NCI-H1092 (cell line): ENCODE measurements around the gene MAP1LC3B.
A peak's percentile ranks its signal among the peaks of the same experiment; 100 is the strongest.

ENCODE experiments used
- DNase-seq: peaks from one replicate; lab custom pipeline; 2025; lab: John Stamatoyannopoulos, UW

Gene MAP1LC3B

DNA sequence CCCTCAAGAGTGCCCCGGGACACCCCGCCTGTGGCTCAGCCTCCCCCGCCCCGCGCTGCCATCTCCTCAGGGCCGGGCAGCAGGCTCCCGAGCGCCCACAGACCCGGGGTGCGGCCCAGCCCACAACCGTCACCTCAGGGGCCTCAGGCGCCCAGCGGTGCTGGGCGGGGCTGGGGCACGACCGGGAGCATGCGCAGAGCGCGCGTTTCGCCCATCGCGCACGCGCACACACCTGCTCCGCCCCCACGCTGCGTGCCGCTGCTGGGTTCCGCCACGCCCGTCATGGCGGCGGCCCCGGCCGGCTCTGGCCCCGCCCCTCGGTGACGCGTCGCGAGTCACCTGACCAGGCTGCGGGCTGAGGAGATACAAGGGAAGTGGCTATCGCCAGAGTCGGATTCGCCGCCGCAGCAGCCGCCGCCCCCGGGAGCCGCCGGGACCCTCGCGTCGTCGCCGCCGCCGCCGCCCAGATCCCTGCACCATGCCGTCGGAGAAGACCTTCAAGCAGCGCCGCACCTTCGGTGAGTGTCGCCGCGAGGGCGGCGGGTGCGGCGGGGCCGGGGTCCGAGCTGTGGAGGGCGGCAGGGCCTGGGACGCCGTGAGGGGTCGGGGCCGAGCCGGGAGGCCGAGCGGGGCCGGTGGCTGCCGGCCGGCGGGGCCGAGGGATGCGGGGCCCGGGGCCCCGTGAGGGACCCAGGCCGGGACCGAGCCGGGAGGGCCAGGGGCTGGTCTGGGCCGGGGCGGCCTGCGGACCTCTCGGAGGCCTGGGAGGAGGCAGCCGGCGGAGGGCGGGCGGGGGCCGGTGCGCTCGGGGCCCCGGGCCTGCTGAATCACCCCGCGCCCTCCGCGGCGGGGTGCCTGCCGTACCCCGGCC is at the start of gene MAP1LC3B:
TSS of gene MAP1LC3B (plus strand) at position 387 of the 871 bp plus-strand sequence. CDS start at position 479, 92 bp downstream.
- DNase-seq = peak; percentile 94

DNA sequence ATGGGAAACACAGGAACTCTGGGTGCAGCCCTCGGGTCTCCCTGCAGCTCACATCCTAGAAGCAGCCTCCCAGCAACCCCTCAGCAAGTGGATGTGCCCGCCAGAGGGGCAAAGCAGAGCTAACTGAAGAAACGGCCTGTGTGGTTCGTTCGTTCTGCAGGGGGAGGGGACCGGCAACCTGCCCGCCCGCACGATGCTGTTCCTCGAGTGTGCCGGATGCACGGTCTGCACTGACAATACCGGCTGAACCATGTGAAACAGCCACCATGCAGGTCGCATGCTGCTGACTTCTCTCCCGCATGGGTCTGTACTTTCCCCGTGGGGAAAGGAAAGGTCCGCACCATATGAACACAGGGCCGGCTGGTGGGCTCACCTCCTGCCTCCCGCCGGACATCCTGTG is 49.6 kb upstream of the MAP1LC3B start:
- no peak for DNase-seq

DNA sequence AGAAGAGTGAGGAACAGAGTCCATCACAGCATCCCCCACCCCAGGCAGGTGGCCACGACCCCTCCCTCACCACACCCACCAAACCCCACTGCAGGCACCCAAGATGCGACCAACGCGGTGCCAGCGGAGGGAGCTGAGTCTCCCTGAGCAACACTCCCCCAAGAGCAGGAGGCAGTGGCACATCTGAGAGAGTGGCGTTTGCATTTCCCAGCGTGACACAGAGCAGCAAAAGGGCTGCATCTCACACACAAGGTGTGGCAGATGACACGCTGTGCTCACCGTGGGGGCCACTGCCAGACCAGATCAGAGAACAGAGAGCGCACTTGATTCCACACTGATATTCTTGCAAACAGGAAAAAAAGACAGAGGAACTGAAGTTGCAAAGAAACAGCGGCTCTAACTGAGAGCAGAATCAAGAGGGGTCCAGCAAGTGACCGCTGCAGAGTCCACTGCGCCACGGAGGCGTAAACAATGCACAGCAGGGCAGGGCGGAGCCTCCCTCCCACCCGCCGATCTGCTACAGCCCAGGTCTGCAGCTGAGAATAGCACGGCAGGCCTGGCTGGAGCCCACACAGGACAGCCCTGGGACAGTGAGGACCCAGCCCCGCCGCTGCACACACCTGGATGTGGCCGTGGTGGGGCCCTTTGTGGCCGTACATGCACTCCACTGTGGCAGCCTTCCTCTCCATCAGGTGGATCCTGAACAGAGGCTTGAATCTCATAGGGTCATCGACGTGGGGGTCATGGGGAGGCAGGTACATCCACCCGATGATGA is 49.0 kb upstream of the MAP1LC3B start:
- DNase-seq = no peak

DNA sequence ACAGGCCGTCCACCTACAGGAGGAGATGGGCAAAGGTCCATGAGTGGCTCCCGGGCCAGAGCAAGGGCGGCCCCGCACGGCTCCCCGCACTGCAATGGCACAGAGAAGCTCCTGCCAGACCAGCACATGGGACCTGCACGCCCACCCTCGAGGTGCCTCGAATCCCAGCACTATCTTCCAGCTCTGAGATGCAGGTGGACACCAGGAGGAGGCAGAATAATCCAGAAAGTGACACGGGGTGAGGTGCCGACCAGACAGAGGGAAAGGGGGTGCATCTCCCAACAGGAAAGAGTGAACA is 48.4 kb upstream of the MAP1LC3B start:
- DNase-seq = no peak

DNA sequence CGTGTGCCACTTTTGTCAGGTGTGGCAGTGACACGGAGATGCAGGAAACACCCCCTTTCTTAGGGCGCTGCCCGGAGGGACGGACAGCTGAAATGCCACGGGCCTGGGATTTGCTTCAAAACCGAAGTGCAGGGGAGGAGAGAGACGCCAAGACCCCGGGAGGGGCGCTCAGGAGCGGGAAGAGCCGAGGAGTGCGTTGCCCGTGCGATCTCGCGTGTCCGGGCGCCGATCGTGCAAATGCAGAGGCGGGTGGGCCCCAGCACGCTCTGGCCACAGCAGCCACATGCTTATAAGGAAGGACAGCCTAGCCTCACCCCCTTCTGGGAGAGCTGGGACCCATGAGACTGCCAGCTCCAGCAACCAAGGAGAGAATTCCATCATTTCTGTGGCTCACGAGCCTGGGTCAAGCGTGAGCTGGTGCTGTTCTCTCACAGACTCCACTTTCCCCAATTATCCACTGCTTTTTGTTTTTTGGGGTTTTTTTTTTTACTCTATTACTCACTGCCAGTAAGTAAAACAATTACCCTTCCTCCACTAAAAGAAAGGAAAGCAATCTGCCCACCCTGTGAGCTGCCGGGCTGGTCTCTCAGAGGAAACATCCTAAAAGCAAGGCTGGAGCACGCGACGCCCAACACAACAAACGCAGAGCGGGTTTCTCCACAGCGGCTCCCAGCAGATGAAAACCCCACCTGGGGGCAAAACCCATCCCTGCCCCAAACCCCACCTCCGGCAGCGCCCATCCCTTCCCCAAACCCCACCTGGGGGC is 47.8 kb upstream of the MAP1LC3B start:
- DNase-seq = no peak

DNA sequence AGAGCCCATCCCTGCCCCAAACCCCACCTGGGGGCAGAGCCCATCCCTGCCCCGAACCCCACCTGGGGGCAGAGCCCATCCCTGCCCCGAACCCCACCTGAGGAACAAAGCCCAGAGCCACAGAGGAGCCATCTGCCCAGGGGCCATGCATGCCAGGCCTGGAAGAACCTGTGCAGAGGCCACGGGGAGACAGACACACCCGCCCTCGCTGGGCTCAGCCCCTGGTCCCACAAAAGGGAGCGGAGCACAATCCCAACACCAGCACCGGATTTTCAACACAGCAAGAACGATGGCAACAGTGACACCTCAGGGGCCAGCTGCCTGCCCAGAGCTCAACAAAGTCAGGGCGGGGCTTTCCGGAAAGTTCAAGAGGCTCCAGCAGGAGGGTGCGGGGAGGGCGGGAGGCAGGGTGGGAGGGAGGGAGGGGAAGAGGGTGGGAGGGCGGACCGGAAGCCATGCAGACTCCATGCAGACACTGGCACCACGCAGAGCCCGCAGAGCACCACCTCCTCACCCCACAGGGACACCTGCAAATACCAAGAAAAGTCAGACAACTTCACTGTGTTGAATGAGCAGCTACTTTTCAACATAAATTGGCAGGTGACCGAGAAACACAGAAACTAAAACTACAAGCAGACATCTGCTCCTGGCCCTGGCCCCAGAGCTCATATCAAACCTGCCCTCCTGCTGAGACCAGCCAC is 47.1 kb upstream of the MAP1LC3B start:
- DNase-seq = no peak

DNA sequence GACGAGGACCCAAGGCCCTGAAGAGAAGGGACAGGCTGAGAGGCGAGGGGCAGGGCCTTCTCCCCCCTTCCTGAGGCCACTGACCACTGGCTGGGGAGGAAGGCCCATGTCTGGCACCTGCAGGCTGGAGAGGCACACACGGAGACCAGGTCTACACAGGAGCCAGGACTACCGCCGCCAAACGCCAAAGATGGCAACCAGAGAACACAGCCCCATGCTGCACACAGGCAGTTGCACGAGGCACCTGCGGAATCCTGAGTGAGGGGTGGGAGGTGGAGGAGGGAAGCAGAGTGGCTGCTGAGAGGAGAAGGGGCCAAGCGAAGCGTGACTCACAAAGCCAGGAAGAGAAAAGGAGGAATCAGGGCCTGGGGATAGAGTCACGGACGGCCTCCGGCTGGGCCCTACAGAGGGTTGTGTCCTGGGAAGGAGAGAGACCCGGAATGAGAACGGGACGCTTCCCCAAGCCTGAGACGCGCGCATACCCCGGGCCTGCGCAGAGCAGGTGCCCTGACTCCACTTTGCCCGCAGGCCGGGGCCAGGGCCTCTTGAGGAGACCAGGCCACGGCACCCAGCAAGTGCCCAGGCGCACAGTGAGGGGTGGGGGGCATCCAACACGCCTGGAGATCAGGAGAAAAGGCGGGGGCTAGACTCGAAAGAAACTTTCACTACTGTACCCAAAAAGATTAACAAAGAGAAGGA is 46.3 kb upstream of the MAP1LC3B start:
- DNase-seq = no peak

DNA sequence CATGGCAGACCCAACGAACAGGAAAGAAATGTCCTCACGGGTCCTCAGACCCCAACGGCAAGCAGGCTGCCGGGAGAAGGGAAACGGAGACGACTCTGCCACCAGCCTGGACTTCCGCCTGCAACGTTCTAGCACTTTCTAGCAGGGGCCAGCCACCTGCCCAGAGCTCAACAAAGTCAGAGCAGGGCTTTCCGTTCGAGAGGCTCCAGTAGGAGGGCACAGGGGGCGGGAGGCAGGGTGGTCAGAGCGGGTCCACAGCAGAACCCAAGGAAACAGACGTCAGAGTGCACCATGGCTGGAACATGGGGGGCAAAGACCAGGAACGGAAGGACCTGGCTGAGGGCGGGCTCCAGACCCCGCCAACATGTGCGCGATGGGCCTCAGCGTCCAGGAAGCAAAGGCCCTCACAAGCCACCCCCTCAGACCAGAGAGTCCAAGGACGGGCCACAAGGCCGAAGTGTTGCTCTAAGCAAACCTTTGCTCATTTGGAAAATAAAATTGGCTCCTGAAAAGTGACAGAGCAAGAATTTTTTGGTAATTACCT is 45.5 kb upstream of the MAP1LC3B start:
- no peak for DNase-seq

DNA sequence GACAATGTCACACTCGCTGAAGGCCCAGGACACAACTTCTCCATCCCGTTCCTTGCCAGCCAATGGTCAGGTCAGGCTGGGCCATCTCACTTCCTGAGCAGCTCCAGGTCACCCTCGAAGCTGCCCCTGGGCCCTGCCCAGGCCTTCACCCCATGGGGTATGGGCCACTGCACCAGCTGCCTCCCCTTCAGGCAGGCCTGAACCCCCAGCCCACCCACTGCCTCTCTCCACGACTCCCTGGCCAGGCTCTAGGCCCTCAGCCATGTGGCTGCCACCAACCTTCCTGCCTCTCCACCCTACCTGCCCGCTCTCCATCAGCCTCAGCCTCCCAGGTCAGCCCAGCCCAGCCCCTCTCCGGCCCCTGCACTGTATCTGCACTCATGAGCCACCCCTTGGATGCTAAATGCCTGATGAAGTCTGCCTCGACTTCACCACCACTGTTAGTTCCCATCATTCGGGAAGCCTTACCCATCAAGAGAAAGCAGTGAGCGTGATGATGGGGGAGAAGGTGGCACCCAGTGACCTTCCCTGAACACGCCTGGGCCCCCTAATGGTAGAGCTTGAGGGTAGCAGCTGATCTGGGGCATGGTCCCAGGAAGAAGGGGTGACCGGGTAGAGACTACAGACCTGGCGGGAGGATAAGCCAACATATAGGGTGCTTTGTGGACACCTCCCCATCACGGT is 44.1 kb upstream of the MAP1LC3B start:
- no peak for DNase-seq

DNA sequence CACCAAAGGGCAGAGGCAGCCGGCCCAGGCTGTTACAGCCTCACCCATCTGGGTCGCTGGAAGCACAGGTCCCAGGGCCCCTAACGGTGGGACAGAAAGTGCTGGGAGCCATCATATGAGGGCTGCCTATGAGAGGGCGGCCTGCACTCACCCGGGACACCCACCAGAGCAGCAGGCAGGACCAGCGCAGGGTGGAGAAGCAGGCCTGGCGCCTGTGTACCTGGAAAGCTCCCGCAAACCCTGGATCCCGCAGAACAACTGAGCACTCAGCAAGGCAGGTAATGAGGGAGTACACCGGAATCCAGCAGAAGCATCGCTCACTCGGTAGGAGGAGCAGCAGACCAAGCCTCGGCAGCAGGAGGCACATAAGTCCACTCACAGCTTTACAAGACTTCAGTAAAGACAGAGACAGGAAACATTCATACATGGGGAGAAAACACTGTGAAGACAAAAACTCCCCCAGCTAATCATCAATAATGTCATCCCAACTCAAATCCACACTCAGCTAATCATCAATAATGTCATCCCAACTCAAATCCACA is 43.4 kb upstream of the MAP1LC3B start:
- DNase-seq = no peak

DNA sequence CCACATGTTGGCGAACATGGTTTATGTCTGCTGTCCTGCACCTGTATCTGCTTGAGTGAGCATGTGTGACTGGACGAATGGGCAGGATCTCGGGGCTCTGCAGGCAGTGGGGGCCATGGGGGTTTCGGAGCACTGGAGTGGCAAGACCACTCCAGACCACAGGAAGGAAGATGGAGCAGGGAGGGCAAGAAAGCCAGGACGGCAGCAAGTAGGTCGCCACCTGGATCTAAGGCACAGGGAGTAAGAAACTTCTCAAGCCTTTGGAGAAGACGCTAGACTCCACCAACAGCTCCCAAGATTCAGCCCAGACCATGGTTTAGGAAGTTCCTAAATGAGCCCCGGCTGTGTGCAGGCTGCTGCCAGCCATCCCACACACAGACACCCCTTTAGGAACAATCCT is 42.1 kb upstream of the MAP1LC3B start:
- DNase-seq = no peak

DNA sequence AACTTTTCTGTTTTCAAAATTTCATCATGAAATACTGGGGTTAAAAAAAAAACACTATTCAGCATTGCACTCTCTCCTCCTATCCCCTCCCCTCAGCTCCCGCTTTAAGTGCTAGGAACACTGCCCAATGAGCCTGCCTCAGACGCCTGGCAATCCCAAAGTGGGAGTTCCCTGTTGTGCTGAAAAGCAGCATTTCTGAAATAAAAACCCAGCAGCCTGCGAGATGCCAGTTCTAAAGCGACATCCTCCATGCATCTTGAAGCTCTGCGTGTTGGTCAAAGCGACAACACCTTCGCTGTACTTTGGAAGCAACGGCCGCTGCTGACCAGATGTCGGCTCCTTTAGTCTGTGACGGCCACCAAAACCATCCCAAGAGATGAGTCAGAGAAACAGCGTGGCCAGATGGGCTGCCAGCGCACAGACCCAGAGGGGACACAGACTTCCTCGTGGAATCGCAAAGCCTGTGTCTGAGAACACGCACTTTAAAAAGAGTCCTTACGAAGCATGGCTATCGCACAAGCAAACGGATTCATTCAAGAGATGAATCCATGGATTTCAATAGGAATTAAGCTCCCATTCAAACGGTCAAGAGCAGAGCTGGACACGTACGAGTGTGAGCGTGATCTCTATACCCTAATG is 41.3 kb upstream of the MAP1LC3B start:
- no peak for DNase-seq

DNA sequence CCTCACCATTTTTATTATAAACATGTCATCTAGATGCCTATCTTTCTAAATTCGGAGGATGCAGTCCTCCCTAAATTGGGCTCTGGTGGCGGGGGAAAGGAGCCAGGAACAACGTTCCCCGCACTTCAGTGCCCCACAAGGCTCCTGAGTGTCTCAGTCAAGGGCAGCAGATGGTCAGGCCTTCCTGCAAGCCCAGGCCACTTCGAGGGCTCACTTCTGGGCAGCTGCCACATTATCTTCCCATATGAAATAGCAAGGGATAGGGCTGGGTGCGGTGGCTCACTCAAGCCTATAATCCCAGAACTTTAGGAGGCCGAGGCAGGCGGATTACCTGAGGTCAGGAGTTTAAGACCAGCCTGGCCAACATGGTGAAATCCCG is 40.8 kb upstream of the MAP1LC3B start:
- DNase-seq = no peak

DNA sequence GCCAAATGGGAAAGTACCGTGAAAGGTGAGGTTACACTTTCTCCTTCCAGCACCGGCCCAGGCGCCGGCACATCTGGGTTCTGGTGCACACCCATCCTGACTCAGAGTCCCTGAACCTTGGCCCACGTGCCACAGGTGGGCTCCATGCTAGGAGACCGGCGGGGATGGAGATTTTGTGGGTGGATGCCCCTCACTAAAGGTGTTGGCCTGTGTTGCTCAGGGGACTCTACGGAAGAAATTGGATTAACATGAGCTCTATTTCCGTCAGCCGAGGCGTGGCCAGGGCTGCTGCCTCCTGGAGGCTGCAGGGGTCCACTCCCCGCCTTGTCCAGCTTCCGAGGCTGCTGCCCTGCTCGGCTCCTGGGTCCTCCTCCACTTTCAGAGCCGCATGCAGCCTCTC is 39.3 kb upstream of the MAP1LC3B start:
- no peak for DNase-seq

DNA sequence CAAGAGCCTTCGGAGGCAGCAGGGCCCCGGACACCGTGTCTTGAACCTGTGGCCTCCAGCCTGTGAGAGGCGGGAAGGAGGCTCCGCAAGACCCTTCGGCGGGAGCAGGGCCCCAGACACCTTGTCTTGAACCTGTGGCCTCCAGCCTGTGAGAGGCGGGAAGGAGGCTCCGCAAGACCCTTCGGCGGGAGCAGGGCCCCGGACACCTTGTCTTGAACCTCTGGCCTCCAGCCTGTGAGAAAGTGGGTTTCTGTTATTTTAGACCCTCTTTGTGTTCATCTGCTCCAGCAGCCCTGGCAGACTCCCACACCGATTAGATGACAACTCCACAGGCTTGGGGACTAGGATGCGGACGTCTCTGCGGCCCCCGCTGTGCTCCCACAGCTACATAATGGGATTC is 38.5 kb upstream of the MAP1LC3B start:
- no peak for DNase-seq

DNA sequence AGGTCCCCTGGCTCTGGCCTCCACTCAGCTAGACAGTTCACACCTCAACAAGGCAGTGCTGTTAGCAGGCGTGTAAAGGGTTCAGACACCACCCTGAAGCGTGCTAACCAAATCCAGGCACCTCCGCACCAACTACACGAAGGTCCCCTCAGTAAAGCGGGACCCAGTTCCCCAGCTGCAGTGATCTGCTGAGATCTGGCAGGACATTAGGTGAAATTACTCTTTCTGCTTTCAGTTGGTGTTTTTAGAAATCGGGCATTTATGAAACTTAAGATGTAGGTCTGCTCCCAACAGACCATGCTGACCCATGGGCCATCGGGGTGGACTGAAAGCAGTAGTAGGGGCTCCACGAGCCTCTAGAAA is 35.7 kb upstream of the MAP1LC3B start:
- DNase-seq = no peak

DNA sequence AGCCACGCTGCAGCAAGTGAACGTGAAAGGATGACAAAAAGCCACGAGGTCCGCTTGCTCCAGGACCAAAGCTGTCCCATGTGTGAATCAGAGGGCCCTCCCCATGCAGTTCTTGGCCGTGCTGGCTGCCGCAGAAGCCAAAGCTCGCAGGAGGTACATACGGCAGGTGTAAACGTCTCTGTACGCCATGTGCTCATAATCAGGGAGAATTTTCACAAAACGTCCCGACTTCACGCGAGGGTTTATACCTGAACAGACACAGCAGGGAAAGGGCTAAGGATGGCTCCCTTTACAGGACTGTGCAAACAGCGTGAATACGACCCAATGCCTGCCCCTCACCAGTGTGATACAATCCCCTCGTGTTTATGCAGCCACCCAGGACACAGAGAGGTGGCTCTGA is 33.9 kb upstream of the MAP1LC3B start:
- DNase-seq = no peak

DNA sequence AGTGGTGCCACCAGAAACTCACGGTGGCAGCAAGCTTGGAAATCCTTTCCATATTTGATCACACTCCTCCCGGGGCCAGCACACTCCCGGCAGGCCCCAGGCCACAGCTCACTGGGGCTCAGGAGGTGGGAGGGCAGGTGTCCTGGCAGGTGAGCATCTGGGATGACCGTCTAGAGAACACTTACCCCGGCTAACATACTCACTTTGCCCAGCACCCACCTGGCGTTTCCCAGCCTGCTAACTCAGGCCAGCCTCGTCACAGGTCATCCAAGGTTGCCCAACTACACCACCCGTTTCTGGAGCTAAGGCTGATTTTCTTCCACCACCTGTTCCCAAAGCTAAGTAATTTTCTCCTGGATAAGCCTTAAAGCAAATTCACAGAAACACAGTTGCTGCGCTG is 33.4 kb upstream of the MAP1LC3B start:
- DNase-seq = no peak

DNA sequence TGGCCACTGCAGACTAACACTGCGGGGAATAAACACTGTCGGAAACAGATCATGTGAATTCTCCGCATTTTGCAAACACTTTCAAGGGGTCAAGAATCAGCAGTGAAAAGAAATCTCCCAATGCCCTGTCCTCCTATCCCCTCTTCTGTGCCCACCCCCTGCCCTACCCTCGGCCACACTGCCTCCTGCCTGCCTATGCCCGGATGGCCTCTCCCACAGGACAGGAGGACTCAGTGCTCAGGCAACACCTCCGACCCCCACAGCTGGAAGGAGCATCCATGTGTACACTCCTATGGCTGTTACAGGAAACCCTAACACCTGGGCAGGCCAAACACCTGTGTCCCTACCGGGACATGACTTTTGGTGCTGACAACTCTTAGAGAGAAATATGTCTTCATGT is 33.0 kb upstream of the MAP1LC3B start:
- DNase-seq = no peak
